Loucy (cell line): ENCODE data around the gene S100A14.

Experiments used
- H2AFZ ChIP-seq: fragments of 200-600 bp; sonication (generic); 2 replicates; pipeline ENCODE4 v1.6.0; 2016; ENCODE audit warnings: antibody characterized with exemption, mild to moderate bottlenecking, low read length, moderate library complexity
- H3F3A ChIP-seq: fragments of 200-600 bp; 2 replicates; pipeline ENCODE4 v1.6.0; 2016; ENCODE audit warnings: antibody characterized with exemption, low read depth, mild to moderate bottlenecking
- H3K27me3 ChIP-seq: fragments of 200-600 bp; sonication (generic); 2 replicates; pipeline ENCODE4 v1.6.1; 2014; ENCODE audit warnings: low read length, mild to moderate bottlenecking; ENCODE audit not compliant: insufficient read depth, poor library complexity, severe bottlenecking
- H3K36me3 ChIP-seq: fragments of 200-600 bp; sonication (generic); 2 replicates; pipeline ENCODE4 v1.6.1; 2016; ENCODE audit warnings: low read length; ENCODE audit not compliant: insufficient read depth
- H3K4me1 ChIP-seq: fragments of 200-600 bp; sonication (generic); 2 replicates; pipeline ENCODE4 v1.5.1; 2014; ENCODE audit warnings: low read length, mild to moderate bottlenecking; ENCODE audit not compliant: insufficient read depth, poor library complexity, severe bottlenecking
- H3K4me2 ChIP-seq: fragments of 200-600 bp; sonication (generic); 2 replicates; pipeline ENCODE4 v1.6.0; 2014; ENCODE audit warnings: antibody characterized with exemption, low read length, low read depth, mild to moderate bottlenecking; ENCODE audit not compliant: poor library complexity, severe bottlenecking
- H3K4me3 ChIP-seq: fragments of 200-600 bp; sonication (generic); 2 replicates; pipeline ENCODE4 v1.5.1; 2014; ENCODE audit warnings: low read length, mild to moderate bottlenecking, mixed read lengths; ENCODE audit not compliant: poor library complexity, severe bottlenecking
- H3K79me2 ChIP-seq: fragments of 200-600 bp; sonication (generic); 2 replicates; pipeline ENCODE4 v1.6.1; 2014; ENCODE audit warnings: low read length; ENCODE audit not compliant: insufficient read depth
- H3K9ac ChIP-seq: fragments of 200-600 bp; sonication (generic); 2 replicates; pipeline ENCODE4 v1.6.0; 2014; ENCODE audit warnings: mild to moderate bottlenecking, low read depth, low read length, moderate library complexity; ENCODE audit not compliant: poor library complexity, severe bottlenecking
- H3K9me2 ChIP-seq: fragments of 200-600 bp; sonication (generic); replicated peaks from 2 replicates; pipeline ENCODE4 v1.6.1; 2016; ENCODE audit warnings: low read depth, low read length, mixed read lengths
- H3K9me3 ChIP-seq: fragments of 200-600 bp; sonication (generic); 2 replicates; pipeline ENCODE4 v1.6.1; 2014; ENCODE audit warnings: mild to moderate bottlenecking, antibody characterized with exemption, low read length, low read depth; ENCODE audit not compliant: insufficient read depth
- H4K20me1 ChIP-seq: fragments of 200-600 bp; sonication (generic); 2 replicates; pipeline ENCODE4 v1.6.0; 2014; ENCODE audit warnings: antibody characterized with exemption, low read length, mild to moderate bottlenecking; ENCODE audit not compliant: insufficient read depth, poor library complexity, severe bottlenecking
- EZH2phosphoT487 ChIP-seq: fragments of 200-600 bp; IDR thresholded peaks from 2 replicates; pipeline ENCODE4 v1.6.1; 2018; ENCODE audit warnings: antibody characterized with exemption, mild to moderate bottlenecking, moderate library complexity, borderline replicate concordance
- TF ChIP-seq, protein P1 (sequence below): fragments of 200-600 bp; sonication (generic); conservative IDR thresholded peaks from 2 replicates; pipeline ENCODE4 v1.5.1; 2014; ENCODE audit warnings: mild to moderate bottlenecking, antibody characterized with exemption, low read length

The S100A14 gene

DNA sequence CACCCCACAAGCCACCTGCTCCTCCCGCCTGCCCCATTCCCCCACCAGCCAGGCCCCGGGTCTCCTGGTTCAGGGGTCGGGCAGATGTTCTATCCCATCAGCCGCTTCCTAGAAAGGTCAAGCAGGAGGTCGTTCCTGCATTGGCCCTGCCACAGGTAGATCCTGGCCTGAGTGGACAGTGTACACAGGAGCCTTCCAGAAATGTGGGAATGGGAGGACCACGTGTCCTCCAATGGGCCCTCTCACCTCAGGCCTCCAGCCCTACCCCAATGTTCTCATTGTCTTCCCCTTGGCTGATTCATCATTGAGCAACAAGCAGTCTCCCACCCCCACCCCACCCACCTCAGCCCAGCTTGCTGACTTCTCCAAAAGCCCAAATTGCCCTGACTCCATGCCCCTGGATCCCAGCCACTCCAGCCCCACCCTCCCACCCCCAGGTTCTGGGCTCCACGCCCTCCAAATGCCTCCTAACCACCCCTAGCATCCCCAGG lies 5.3 kb downstream of the S100A14 start:
- no peaks in the 10 kb centered on the region for H3K9me2 ChIP-seq
- H3K4me3 ChIP-seq = no peak overlapping the region
- H3K36me3 ChIP-seq = no peaks in the 10 kb centered on the region
- no peak overlapping the region for H3K4me2 ChIP-seq
- H3K79me2 ChIP-seq = no peaks in the 10 kb centered on the region
- no peak overlapping the region for H2AFZ ChIP-seq
- H3F3A ChIP-seq = no peaks in the 10 kb centered on the region
- no peaks in the 10 kb centered on the region for H4K20me1 ChIP-seq
- TF ChIP-seq, protein P1, sequence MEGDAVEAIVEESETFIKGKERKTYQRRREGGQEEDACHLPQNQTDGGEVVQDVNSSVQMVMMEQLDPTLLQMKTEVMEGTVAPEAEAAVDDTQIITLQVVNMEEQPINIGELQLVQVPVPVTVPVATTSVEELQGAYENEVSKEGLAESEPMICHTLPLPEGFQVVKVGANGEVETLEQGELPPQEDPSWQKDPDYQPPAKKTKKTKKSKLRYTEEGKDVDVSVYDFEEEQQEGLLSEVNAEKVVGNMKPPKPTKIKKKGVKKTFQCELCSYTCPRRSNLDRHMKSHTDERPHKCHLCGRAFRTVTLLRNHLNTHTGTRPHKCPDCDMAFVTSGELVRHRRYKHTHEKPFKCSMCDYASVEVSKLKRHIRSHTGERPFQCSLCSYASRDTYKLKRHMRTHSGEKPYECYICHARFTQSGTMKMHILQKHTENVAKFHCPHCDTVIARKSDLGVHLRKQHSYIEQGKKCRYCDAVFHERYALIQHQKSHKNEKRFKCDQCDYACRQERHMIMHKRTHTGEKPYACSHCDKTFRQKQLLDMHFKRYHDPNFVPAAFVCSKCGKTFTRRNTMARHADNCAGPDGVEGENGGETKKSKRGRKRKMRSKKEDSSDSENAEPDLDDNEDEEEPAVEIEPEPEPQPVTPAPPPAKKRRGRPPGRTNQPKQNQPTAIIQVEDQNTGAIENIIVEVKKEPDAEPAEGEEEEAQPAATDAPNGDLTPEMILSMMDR = no peak
- TF ChIP-seq EZH2phosphoT487 = no peak
- H3K9ac ChIP-seq = no peak overlapping the region
- H3K9me3 ChIP-seq = no peaks in the 10 kb centered on the region
- H3K27me3 ChIP-seq = no peaks in the 10 kb centered on the region
- H3K4me1 ChIP-seq = no peaks in the 10 kb centered on the region

DNA sequence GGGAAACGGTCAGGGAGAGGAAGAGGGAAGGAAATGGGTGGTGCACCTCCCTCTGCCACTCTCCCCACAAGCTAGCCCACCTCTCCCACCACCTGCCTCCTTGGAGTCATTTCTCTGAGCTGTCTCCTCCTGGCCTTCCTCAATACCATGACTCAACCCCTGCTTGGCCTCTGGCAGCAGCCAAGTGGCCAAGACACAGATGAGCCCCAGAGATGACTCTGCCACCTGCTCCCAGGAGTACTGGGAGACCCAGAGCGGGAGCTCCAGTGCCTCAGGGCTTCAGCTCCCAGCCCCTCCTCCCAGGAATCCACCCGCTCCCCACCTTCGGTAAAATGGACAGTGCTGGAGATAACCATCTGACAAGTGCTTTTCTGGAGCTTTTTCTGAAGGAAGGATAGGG lies 5.8 kb downstream of the S100A14 start:
- no peak overlapping the region for H3K4me2 ChIP-seq
- no peak overlapping the region for H2AFZ ChIP-seq
- no peaks in the 10 kb centered on the region for H3K79me2 ChIP-seq
- no peaks in the 10 kb centered on the region for H3F3A ChIP-seq
- no peak overlapping the region for H3K9ac ChIP-seq
- no peaks in the 10 kb centered on the region for H3K9me3 ChIP-seq
- TF ChIP-seq, protein P1 = no peak
- no peak for TF ChIP-seq EZH2phosphoT487
- no peaks in the 10 kb centered on the region for H3K27me3 ChIP-seq
- no peaks in the 10 kb centered on the region for H4K20me1 ChIP-seq
- no peaks in the 10 kb centered on the region for H3K36me3 ChIP-seq
- no peaks in the 10 kb centered on the region for H3K9me2 ChIP-seq
- H3K4me3 ChIP-seq = no peak overlapping the region
- H3K4me1 ChIP-seq = no peaks in the 10 kb centered on the region

DNA sequence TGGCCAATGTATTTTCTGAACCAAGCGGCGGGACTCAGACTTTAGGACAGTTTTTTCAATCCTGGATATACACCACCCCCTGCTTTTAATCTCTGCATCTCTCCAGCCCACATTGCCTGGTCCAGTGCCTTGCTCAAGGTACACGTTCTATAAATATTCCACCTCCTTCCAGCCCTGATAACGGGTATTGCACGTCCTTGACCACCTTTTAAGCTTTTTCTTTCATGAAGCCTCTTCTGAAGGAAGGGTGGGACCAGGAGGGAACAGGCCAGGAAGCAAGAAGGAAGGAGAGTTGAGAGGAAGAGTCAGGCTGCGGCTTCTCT lies 6.6 kb downstream of the S100A14 start:
- Histone ChIP-seq H3K4me1 (no peaks in the 10 kb centered on the region), H3K36me3 (no peaks in the 10 kb centered on the region), H3K9me2 (no peaks in the 10 kb centered on the region), H4K20me1 (no peaks in the 10 kb centered on the region), H3K4me3 (no peak overlapping the region), H3F3A (no peaks in the 10 kb centered on the region), H3K4me2 (no peak overlapping the region), H3K9me3 (no peaks in the 10 kb centered on the region), H3K79me2 (no peaks in the 10 kb centered on the region), H3K9ac (no peak overlapping the region), H3K27me3 (no peaks in the 10 kb centered on the region), H2AFZ (no peak overlapping the region)
- no peak for TF ChIP-seq EZH2phosphoT487
- TF ChIP-seq, protein P1 = no peak
